GM12878 (cell line): Measurements from ENCODE around the gene GALNT9. TPM values are rescaled to one million over a fixed set of nuclear protein-coding genes. Genes with fewer than 3 reads are reported as not detected.
"Not testable (repeated sequence)": the region's sequence is repeated elsewhere in the genome, so short reads cannot be mapped to it uniquely, and the experiment has no call there.

ENCODE experiments used
- ATAC-seq: fragments of 200-7000 bp; cut with Tn5 transposase; 3 replicates; pipeline ENCODE4 v1.9.1; 2020; ENCODE audit warnings: mild to moderate bottlenecking, moderate library complexity
- BruUV-seq: library from RNA; stranded (reverse); fragments of 400-500 nt; replicated peaks from 2 replicates; lab custom pipeline; 2021; lab: Mats Ljungman, UMichigan
- CTCF ChIA-PET: fragments of 300-600 bp; sonication (Branson Sonifier 250); formaldehyde crosslinking; extraction: SDS; loops from one replicate; lab custom pipeline; 2021; ENCODE audit warnings: inconsistent platforms; lab: Yijun Ruan, JAX
- POLR2A ChIA-PET: fragments of 350-600 bp; formaldehyde crosslinking; extraction: SDS; loops from one replicate; lab custom pipeline; 2021; ENCODE audit warnings: inconsistent platforms; lab: Charles Lee
- RAD21 ChIA-PET: fragments of 300-600 bp; sonication (Branson Sonifier 250); formaldehyde crosslinking; loops from one replicate; lab custom pipeline; 2023; ENCODE audit warnings: antibody characterized with exemption; ENCODE audit not compliant: unreplicated experiment; lab: Charles Lee
- SMC1A ChIA-PET: fragments of 300-600 bp; sonication (Branson Sonifier 250); formaldehyde crosslinking; loops from one replicate; lab custom pipeline; 2023; ENCODE audit not compliant: unreplicated experiment, uncharacterized antibody; lab: Charles Lee
- DNase-seq: peaks from one replicate; pipeline ENCODE4 v3.0.0-alpha.2; 2011; ENCODE audit warnings: low read depth, low spot score
- FAIRE-seq: peaks from 3 replicates; lab custom pipeline; 2011; peaks lifted over from hg19 to GRCh38; lab: Jason Lieb, UNC
- H2AFZ ChIP-seq: 2 replicates; pipeline ENCODE4 v1.6.0; 2011; ENCODE audit warnings: low read depth, low read length, control low read depth; ENCODE audit not compliant: control insufficient read depth
- H3K27ac ChIP-seq: 2 replicates; pipeline ENCODE4 v1.5.1; 2011; ENCODE audit warnings: control low read depth; ENCODE audit not compliant: control insufficient read depth, insufficient read depth
- H3K27me3 ChIP-seq, 2 experiments: replicated peaks in 1 of 2; 2 replicates each; pipeline versions ENCODE4 v1.6.0 to v1.6.1; 2011; ENCODE audit warnings: low read length in 1 of 2; ENCODE audit not compliant: control insufficient read depth in 2 of 2, insufficient read depth in 2 of 2
- H3K36me3 ChIP-seq, 2 experiments: 2 replicates each; pipeline ENCODE4 v1.5.1; 2011; ENCODE audit warnings: low read length in 1 of 2; ENCODE audit not compliant: control insufficient read depth in 2 of 2, insufficient read depth in 2 of 2
- H3K4me1 ChIP-seq: 2 replicates; pipeline ENCODE4 v1.6.1; 2011; ENCODE audit warnings: mild to moderate bottlenecking, low read length, moderate library complexity, mixed read lengths; ENCODE audit not compliant: control insufficient read depth, insufficient read depth
- H3K4me2 ChIP-seq: 2 replicates; pipeline ENCODE4 v1.6.0; 2011; ENCODE audit warnings: control low read depth; ENCODE audit not compliant: control insufficient read depth, insufficient read depth
- H3K4me3 ChIP-seq: fragments of 200-600 bp; sonication (generic); 2 replicates; pipeline ENCODE4 v1.5.1; 2016
- H3K79me2 ChIP-seq: 2 replicates; pipeline ENCODE4 v1.6.0; 2011; ENCODE audit warnings: low read length; ENCODE audit not compliant: control insufficient read depth, insufficient read depth
- H3K9ac ChIP-seq: 2 replicates; pipeline ENCODE4 v1.8.0; 2011; ENCODE audit warnings: low read length, control low read depth, mixed read lengths; ENCODE audit not compliant: control insufficient read depth, insufficient read depth
- H3K9me3 ChIP-seq: replicated peaks from 3 replicates; pipeline ENCODE4 v1.5.1; 2011; ENCODE audit warnings: mild to moderate bottlenecking, low read length; ENCODE audit not compliant: control insufficient read depth, insufficient read depth
- H4K20me1 ChIP-seq: 2 replicates; pipeline ENCODE4 v1.6.0; 2011; ENCODE audit not compliant: control insufficient read depth, insufficient read depth
- WGBS: methylation state at CpG from one replicate; pipeline ENCODE4 v1.1.6; 2016; ENCODE audit warnings: low lambda C conversion rate; ENCODE audit not compliant: insufficient replicate concordance, insufficient coverage; ENCODE audit errors: missing lambda C conversion rate; 5-methylcytosine and 5-hydroxymethylcytosine counted together
- in situ Hi-C: fragments of 300-500 bp; cut with MboI; formaldehyde crosslinking; loops from 9 replicates; pipeline ENCODE4 v1.14.3; 2018; ENCODE audit warnings: mixed read lengths
- intact Hi-C: fragments of 100-400 bp; cut with micrococcal nuclease; formaldehyde crosslinking; loops from one replicate; pipeline ENCODE4 v1.14.2; 2022; ENCODE audit not compliant: unreplicated experiment
- polyA plus RNA-seq, 11 experiments: library from polyadenylated mRNA; depleted of rRNA in 4 of 11; unstranded in 6 of 11; stranded (reverse) in 5 of 11; fragments of >200 nt; fragmentation: Nextera tagmentation in 4 of 11; fragmentation: Illumina TruSeq in 1 of 11; extraction: Ambion mirVana in 4 of 11; extraction: Trizol in 1 of 11; gene quantifications; 1 replicate in 1 of 11; 2 replicates in 10 of 11; pipeline versions ENCODE4 v1.2.1 to v1.2.3, GENCODE V29; 2011 to 2016; ENCODE audit warnings: inconsistent platforms in 2 of 11, missing spikeins in 2 of 11, low read depth in 1 of 11
- total RNA-seq, 4 experiments: library from RNA; depleted of rRNA in 3 of 4; stranded (reverse); fragments of >200 nt in 3 of 4; fragmentation: Illumina TruSeq in 1 of 4; extraction: Trizol in 1 of 4; gene quantifications; 2 replicates each; pipeline versions ENCODE4 v1.2.1 to v1.2.3, GENCODE V29; 2013 to 2021
- TF ChIP-seq, protein P1 (sequence below): IDR thresholded peaks from 2 replicates; pipeline ENCODE4 v1.6.1; 2011; ENCODE audit warnings: borderline replicate concordance, low read depth, mild to moderate bottlenecking, moderate library complexity, low read length; ENCODE audit not compliant: insufficient read depth, poor library complexity, severe bottlenecking

Gene GALNT9
- total and polyA plus RNA-seq, 10 of the 15 experiments (the other 5 are each of a cell fraction or from before 2014, with no cell fraction given): 0.04 TPM; not detected in 9

DNA sequence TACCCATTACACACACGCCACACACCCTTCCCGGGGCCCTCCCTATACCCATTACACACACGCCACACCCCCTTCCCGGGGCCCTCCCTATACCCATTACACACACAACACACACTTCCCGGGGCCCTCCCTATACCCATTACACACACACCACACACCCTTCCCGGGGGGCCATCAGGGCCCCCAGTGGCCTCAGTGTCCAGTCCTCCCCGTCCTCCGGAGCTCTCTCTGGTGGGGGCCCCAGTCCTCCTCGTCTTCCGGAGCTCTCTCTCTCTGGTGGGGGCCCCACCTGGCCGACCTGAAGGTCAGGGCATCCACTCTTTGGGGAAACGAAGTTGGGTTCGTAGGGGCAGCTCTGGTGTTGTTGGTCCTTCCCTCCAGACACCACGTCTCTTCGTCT is 86.2 kb downstream of the GALNT9 start:
- H3K36me3 ChIP-seq, intact Hi-C loops, H2AFZ ChIP-seq, RAD21 ChIA-PET, BruUV-seq, H3K9me3 ChIP-seq, DNase-seq, H3K27ac ChIP-seq, SMC1A ChIA-PET, POLR2A ChIA-PET, H3K9ac ChIP-seq, in situ Hi-C loops, H3K27me3 ChIP-seq, H3K4me3 ChIP-seq, CTCF ChIA-PET, H3K79me2 ChIP-seq, FAIRE-seq, ATAC-seq, H4K20me1 ChIP-seq: not testable (repeated sequence)
- TF ChIP-seq, protein P1, sequence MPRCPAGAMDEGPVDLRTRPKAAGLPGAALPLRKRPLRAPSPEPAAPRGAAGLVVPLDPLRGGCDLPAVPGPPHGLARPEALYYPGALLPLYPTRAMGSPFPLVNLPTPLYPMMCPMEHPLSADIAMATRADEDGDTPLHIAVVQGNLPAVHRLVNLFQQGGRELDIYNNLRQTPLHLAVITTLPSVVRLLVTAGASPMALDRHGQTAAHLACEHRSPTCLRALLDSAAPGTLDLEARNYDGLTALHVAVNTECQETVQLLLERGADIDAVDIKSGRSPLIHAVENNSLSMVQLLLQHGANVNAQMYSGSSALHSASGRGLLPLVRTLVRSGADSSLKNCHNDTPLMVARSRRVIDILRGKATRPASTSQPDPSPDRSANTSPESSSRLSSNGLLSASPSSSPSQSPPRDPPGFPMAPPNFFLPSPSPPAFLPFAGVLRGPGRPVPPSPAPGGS: peak; percentile 43
- TF ChIP-seq, all 136 proteins: peak for 1; not testable (repeated sequence) for 135
- not testable (repeated sequence) for H3K4me1 ChIP-seq, H3K4me2 ChIP-seq
- WGBS: 62% methylated on average over 11 of the region's 15 CpGs

DNA sequence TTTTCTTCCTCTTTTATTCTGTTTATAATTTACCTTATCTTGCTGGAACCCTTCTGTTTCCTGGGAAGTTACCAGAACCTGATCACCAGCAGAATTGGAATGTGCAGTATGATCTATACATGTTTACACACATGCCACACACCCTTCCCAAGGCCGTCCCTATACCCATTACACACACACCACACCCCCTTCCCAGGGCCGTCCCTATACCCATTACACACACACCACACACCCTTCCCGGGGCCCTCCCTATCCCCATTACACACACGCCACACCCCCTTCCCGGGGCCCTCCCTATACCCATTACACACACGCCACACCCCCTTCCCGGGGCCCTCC is 88.8 kb downstream of the GALNT9 start:
- in situ Hi-C loops, intact Hi-C loops, BruUV-seq, SMC1A ChIA-PET, H3K4me1 ChIP-seq, FAIRE-seq, H3K4me2 ChIP-seq, H4K20me1 ChIP-seq, ATAC-seq, H3K36me3 ChIP-seq, H3K27me3 ChIP-seq, H3K9ac ChIP-seq, H3K4me3 ChIP-seq, H3K9me3 ChIP-seq, RAD21 ChIA-PET, H2AFZ ChIP-seq, H3K79me2 ChIP-seq, POLR2A ChIA-PET, H3K27ac ChIP-seq, DNase-seq, CTCF ChIA-PET: not testable (repeated sequence)
- 54% methylated on average over 6 of the region's 7 CpGs for WGBS
